GM15510 (cell line): ENCODE data around the gene CEBPB.

Experiments used
- POLR2A ChIP-seq: IDR thresholded peaks from 3 replicates; pipeline ENCODE4 v1.6.1; 2011; ENCODE audit warnings: borderline replicate concordance; ENCODE audit not compliant: insufficient read length; ENCODE audit errors: extremely low read depth

Gene CEBPB

DNA sequence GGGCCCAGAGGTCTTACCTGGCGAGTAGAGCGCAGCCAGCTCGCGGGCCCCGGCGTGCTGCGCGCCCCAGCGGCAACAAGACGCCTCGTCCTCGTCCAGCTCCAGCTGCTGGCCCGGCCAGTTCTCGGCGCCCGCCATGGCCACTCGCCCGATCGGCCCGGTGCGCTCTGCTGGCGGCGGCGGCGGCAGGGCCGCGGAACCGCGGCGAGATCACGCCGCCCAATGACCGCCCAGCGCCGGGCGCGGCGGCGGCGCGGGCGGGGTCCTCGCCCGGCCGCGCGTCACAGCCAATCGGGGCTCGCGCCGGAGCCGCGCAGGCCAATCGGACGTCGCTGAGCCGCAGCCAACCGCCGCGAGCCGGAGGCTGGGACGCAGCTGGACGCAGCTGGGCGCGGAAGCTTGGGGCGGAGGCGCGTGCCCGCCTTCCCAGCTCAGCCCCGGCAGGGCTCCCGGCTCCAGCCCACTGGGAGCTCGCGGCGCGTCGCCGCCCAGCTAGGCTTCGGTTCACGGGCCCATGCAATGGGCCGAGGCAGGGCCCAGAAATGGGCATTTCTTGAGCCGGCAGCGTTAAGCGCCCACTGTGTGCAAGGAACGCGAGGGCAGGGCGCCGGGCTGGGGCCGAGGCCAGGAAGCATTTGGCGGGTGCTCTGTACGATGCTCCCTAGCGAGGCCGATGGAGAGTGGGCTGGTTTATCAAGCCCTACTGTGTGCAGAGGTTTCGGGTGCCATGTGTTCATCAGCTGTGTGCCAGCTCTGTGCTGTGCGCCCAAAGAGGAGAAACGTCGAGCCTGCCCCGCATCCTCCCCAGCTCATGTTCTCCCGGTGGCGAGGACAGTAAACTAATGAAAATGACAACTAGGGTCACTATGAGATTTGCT lies 36.9 kb upstream of the CEBPB start, which contains the start of gene PEDS1:
Gene PEDS1, minus strand, starts transcription at position 224 of the 878 bp plus-strand sequence. Its CDS starts 86 bp downstream, at position 138.
- TF ChIP-seq POLR2A, result peak; percentile 93

DNA sequence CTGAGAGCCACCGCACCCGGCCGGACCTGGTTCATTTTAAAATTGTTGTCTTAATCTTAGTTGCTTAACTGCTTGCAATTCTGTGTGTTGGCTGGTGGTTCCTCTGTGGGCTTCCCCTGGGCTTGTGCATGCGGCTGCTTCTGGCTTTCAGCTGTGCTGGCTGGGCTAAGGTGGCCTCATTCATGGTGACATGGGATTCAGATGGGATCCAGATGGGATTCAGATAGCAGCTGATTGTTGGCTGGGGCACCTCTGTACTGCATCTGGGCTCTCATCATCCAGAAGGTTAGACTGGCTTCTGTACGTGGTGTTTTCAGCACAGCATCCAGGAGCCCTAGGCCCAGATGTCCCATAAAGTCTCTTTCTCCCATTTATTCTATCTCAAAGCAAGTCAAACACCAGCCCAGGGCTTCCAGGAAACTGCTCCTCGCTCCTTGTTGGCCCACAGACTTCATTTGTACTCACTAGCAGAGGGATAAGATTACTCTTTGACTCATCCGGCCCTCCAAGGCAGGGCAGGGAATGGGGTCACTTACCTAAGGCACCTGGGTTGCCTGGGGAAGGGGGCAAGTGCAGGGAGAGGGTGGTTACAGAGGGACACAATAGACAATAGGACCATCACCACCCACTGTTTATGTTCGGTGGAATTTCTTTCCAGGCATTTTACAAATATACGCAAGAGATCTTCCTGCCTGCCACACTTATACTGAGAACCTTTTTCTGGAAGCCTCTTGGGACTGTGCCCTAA lies 26.9 kb upstream of the CEBPB start:
- no peak for TF ChIP-seq POLR2A

DNA sequence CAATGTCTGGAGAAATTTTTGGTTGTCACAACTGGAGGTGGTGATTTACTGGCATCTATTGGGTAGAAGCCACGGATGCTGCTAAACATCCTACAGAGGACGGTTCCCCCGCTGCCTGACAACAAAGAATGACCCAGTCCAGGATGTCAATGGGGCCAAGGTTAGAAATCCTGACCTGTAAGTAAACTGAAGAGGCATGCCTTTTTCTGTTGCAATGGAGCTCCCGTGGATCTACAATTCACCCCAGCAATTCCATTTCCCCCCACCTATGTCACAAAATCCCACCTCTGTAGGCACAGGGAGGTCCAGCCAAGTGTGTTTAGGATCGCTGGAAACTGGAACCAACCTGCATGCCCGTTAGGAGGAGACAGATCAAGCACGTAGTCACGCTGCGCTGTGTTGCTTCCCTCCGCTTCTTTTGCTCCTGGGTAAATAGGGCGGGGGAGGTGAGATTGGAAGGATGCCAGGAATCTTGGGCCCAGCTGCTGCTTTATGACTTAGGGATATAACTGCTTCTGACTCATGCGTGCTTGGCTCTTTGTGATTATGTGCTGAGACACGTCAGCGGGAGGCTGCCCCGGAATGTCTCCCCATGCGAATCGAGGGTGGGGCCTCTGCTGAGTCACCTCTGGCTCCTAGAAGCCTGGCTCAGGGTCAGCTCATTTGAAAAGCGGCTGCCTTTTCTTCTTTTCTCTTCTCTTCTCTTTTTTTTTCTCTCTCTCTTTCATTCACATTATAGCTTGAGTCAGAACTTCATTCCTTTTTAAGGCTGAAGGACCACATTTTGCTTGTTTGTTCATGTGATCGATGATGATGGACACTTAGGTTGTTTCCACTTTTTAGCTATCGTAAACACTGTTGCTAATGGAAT lies 24.7 kb upstream of the CEBPB start:
- TF ChIP-seq POLR2A, result peak; percentile 57

DNA sequence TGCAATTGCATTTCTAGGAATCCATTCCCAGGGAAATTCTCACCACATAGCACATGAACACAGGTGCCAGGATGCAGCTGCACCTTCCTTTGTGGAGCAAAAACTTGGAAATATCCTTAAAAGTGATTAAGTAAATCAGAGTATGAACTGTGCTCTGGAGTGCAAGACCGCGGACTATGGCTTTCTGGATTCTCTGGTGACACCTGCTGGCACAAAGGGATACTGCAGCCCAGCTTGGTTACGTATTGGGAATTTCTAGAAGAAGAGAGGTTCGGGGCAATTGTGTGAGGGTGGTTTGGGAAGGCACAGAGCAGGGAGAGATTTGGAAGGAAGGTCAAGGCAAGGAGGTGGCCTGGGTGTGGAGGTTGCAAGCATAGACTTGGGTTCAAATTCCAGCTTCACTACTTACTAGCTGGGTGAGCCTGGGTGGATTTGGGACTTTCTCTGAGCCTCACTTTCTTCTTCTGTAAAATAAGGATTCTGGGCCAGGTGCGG lies 21.3 kb upstream of the CEBPB start:
- no peak for TF ChIP-seq POLR2A

DNA sequence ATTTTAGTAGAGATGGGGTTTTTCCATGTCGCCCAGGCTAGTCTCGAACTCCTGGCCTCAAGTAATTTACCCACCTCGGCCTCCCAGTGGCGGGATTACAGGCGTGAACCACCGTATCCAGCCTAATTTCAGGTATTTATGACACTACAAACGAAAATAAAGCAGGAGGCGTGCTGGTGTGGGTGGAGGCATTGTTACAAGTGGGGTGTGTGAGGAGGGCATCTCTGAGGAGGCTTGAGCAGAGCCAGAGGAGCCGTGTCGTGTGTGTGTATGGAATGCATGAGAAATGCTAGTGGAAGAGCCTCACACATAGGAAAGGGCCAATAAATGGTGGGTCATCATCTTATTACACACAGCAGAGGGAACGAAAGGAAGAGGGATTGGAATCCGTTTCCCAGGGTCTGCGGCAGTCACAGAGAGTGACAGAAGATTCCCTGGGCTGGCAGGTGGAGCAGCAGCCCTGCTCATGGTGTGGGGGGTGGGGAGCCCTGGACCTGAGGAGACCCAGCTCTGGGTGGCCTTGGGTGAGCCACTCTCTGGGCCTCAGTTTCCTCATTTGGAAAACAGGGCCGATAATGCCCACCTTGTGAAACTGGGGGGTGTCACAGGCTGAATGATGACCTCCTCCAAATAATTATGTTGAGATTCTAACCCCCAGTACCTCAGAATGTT lies 19.9 kb upstream of the CEBPB start:
- TF ChIP-seq POLR2A, result no peak

DNA sequence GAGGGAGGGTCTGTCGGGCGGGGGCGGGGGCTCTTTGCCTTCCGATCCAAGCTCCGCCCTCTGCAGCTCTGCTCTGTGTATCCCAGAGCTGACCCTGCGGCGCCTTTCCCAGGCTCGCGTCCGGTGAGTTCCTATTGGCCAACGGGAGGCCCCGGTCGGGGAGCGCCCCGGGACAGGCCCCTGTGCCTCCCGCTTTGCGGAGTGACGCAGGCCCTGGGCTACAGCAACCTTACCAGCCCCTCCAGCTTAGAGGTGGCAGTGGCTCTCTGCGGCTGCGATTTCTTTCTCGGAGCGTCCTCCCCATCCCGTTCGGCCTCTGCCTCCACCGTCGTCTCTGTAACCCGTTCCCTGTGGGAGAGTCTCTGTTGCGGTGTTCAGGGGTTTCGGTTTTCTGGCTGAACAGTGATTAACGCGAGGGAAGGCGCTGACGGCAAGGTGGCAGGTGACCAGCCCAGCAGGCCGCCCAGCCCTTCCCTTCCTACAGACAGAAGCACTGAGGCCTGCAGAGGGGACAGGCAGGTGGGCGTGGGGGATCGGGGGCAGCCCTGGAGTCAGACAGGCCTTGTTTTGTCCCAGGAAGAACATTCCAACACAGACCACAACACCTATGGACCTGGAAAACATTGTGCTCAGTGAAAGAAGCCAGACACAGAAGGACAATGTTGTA lies 18.1 kb upstream of the CEBPB start:
- no peak for TF ChIP-seq POLR2A

DNA sequence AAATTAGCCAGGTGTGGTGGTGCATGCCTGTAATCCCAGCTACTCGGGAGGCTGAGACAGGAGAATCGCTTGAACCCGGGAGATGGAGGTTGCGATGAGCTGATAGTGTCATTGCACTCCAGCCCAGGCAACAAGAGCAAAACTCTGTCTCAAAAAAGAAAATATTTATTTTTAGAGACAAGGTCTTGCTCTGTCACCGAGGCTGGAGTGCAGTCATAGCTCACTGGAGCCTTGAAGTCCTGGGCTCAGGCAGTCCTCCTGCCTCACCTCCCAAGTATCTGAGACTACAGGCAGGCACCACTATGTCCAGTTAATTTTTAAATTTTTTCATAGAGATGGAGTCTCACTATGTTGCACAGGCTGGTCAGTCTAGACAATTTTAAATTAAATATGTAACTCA lies 16.2 kb upstream of the CEBPB start:
- no peak for TF ChIP-seq POLR2A

DNA sequence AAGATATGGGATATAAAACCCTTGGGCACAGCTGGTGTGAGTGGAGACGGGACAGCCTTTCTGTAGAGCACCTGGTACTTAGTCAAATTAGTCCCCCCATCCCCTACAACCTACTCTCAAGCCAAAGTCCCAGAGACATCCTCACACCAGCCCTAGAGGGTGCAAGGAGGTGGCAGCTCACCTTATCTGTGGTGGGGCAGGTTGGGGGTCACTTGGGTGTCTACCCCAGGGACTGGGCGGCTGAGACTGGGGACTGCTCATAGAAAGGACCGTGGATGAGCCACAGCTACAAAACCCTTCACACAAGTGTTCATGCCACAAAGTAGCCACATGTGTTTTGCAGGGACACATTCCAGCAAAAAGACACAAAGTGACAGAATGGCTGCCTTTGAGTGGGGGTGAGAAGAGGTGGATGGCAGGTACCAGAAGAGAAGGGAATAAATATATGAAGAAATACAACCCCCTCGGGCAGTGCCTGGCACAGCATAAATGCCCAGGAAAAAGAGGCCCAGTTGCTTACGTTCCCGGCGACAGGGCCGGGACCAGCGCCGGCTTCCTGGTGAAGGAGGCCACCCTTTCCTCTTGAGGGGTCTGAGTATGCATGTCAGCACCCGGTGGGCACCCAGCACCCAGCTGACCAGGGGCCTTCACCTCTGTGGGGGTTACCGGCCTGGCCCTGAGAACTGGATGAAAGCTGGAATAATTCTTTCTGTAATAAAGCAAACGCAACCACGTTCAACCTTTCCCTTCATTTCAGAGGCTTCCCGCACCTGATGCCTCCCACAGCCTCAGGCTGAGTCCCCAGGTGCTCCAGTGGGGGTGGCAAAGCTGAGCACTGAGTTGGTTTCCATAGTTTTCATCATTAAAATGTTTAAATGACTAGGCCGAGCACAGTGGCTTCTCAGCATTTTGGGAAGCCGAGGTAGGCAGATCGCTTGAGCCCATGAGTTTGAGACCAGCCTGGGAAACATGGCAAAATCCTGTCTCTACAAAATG lies 14.4 kb upstream of the CEBPB start:
- TF ChIP-seq POLR2A, result no peak

DNA sequence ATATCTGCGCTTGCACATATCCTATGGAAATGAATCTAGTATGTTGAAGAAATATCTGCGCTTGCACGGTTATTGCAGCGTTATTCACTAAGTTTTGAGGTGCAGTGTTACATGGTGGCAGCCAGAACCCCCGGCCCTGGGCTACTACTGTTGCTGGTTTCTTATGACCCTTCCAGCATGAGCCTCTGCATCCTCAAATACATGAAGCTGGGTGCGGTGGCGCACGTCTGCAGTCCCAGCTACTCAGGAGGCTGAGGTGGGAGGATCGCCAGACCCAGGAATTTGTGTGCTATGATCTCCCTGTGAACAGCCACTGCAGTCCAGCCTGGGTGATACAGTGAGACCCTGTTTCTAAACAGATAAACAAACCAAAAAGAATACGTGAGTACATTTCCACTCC lies 9.3 kb upstream of the CEBPB start:
- no peak for TF ChIP-seq POLR2A

DNA sequence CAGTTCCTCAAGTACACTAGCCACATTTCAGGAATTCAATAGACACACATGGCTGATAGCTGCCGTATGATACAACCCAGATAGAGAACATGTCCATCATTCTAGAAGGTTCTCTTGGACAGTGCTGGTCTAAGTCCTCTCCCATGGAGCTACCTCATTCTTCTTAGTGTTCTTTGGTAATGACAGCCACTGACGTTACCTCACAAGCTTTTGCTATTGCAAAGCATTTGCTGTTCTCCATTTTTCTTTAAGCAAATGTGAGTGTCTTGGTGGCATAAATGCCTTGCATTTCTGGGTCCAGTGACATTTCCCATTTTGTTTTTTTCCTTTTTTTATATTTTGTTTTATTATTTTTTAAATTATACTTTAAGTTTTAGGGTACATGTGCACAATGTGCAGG lies 8.3 kb upstream of the CEBPB start:
- no peak for TF ChIP-seq POLR2A

DNA sequence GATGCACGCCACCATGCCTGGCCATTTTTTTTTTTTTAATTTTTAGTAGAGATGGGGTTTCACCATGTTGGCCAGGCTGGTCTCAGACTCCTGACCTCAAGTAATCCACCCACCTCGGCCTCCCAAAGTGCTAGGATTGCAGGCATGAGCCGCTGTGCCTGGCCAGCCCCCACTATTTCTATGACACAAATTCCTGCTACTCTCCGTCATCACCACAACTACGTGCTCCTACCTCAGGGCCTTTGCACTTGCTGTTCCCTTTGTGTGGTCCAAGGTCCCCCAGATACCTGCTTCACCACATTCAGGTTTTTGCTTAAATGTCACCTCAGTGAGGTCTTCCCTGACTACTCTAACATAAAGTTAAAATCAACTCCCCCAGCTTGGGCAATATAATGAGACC lies 5.2 kb upstream of the CEBPB start:
- TF ChIP-seq POLR2A, result no peak

DNA sequence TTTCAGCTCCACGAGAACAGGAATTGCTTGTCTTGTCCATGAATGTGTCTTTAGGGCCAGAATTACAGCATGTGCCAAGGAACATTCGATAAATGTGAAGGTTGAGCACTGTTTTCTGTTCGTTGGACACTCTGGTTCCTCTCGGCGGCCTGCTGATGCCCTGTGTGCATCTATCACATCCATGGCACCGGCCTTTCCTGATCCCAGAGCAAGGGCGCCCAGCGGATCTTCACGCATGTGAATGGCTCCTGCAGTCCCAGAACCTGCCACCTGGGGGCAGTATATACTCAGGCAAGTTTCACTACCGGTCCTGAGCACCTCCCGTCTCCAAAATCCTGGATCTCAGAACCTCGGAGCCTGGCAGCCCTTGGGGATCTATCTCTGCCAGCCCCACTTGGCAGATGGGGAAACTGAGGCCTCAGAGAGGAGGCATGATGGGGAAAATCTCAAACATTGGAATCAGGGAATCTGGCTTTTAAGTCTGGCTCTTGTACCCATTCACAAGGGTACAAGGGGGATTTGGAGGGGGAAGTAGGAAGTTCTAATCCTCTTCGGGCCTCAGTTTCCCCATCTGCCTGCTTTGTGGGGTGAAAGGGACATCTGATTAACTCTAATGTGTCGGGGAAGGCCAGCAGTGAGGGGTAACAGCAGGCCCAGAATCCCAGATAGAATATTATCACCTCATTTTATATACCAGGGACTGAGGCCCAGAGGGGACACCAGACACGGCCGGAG lies 4.3 kb upstream of the CEBPB start:
- TF ChIP-seq POLR2A, result no peak
